ENCODE measurements around the gene CLSTN3. TPM values are rescaled to one million over a fixed set of nuclear protein-coding genes. Genes with fewer than 3 reads are reported as not detected.

The CLSTN3 gene
- total RNA-seq, 1 experiment from 2014 or later = 24.7 TPM

GRCh38 chr12:7129872-7130691, at the start of gene CLSTN3 (continued):
- no peak for TF ChIP-seq ZNF281 (CRISPR knock-in tag; IDR thresholded peaks at IDR 0.05)
- no peak for TF ChIP-seq NR1H2 (CRISPR knock-in tag; IDR thresholded peaks at IDR 0.05)
- no peak for TF ChIP-seq ZNF512 (CRISPR knock-in tag; IDR thresholded peaks at IDR 0.05; ENCODE audit: borderline replicate concordance)
- no peak for TF ChIP-seq TEAD4 (CRISPR knock-in tag; IDR thresholded peaks at IDR 0.05)
- TF ChIP-seq MAX (CRISPR knock-in tag; IDR thresholded peaks at IDR 0.05) = peak; percentile 64; the same call in 1 of the 2 replicates
- TF ChIP-seq IRF2 (CRISPR knock-in tag; IDR thresholded peaks at IDR 0.05; ENCODE audit: borderline replicate concordance, low read depth) = no peak
- TF ChIP-seq ZMAT4 (CRISPR knock-in tag; IDR thresholded peaks at IDR 0.05) = no peak
- 0 out of 2 replicates have a peak, but pooled peaks have one; percentile 32 for TF ChIP-seq CREB1 (CRISPR knock-in tag; IDR thresholded peaks at IDR 0.05)
- TF ChIP-seq NFYB (CRISPR knock-in tag; conservative IDR thresholded peaks at IDR 0.05; ENCODE audit: low read depth) = peak; percentile 91
- 0 out of 2 replicates have a peak, but pooled peaks have one; percentile 57 for TF ChIP-seq NFE2L1 (CRISPR knock-in tag; IDR thresholded peaks at IDR 0.05)
- TF ChIP-seq GTF2I (CRISPR knock-in tag; conservative IDR thresholded peaks at IDR 0.05) = no peak
- TF ChIP-seq JUN (CRISPR knock-in tag; IDR thresholded peaks at IDR 0.05) = no peak
- TF ChIP-seq ZBTB21 (CRISPR knock-in tag; IDR thresholded peaks at IDR 0.05; ENCODE audit: borderline replicate concordance) = peak; percentile 62; the same call in 1 of the 2 replicates
- no peak for TF ChIP-seq GRHL2 (CRISPR knock-in tag; IDR thresholded peaks at IDR 0.05; ENCODE audit: insufficient replicate concordance, severe bottlenecking)
- no peak for TF ChIP-seq ELF4 (CRISPR knock-in tag; IDR thresholded peaks at IDR 0.05; ENCODE audit: low read depth)
- TF ChIP-seq FOXP4 (CRISPR knock-in tag; IDR thresholded peaks at IDR 0.05) = 0 out of 2 replicates have a peak, but pooled peaks have one; percentile 4

GRCh38 chr12:7081037-7081436, 49.1 kb upstream of the CLSTN3 start:
- Mint-ChIP-seq H3K27ac (no peak overlapping the region), H3K36me3 (peaks cover 5% of the 10 kb centered on the region), H3K4me3 (no peak overlapping the region), H3K4me1 (no peaks in the 10 kb centered on the region), H3K27me3 (ENCODE audit: low read depth) (peaks cover 4% of the 10 kb centered on the region; the same call in 1 of the 2 replicates), H3K9me3 (peaks cover 7% of the 10 kb centered on the region)
- DNase-seq (ENCODE audit: low spot score) (no peak), ATAC-seq (no peak)
- POLR2A ChIA-PET = no interaction called here
- no peak for TF ChIP-seq ZNF416 (CRISPR knock-in tag; IDR thresholded peaks at IDR 0.05)
- TF ChIP-seq HMGXB4 (CRISPR knock-in tag; IDR thresholded peaks at IDR 0.05) = no peak
- TF ChIP-seq KAT7 (CRISPR knock-in tag; IDR thresholded peaks at IDR 0.05; ENCODE audit: borderline replicate concordance) = no peak
- TF ChIP-seq ARID4B (CRISPR knock-in tag; IDR thresholded peaks at IDR 0.05; ENCODE audit: borderline replicate concordance) = no peak
- TF ChIP-seq ZBTB21 (CRISPR knock-in tag; IDR thresholded peaks at IDR 0.05; ENCODE audit: borderline replicate concordance) = no peak
- no peak for TF ChIP-seq IRF2 (CRISPR knock-in tag; IDR thresholded peaks at IDR 0.05; ENCODE audit: borderline replicate concordance, low read depth)
- CTCF ChIA-PET = interaction anchor here (1.0 to 1.9 kb wide), 2 partner anchors 27 to 63 kb away, joined by 3 to 7 read pairs; partner anchors contain the start of genes C1RL and LPCAT3
